GM08714 (cell line): Measurements from ENCODE around the gene MRC2.
"Not testable (repeated sequence)": the region's sequence is repeated elsewhere in the genome, so short reads cannot be mapped to it uniquely, and the experiment has no call there.

Experiments used
- H3K4me3 ChIP-seq: fragments of 200-500 bp; sonication (Bioruptor generic); 2 replicates; pipeline ENCODE4 v1.5.1; 2014; ENCODE audit warnings: mild to moderate bottlenecking, low read length, inconsistent platforms
- ZNF274 ChIP-seq: IDR thresholded peaks from 2 replicates; pipeline ENCODE4 v1.6.1; 2012; ENCODE audit warnings: mild to moderate bottlenecking, low read depth, low read length

MRC2 gene

GRCh38 chr17:62679866-62680377 lies 52.5 kb downstream of the MRC2 start:
- TF ChIP-seq ZNF274, result no peak
- no peak overlapping the region for H3K4me3 ChIP-seq

GRCh38 chr17:62680541-62681052 lies 53.1 kb downstream of the MRC2 start:
- no peak overlapping the region for H3K4me3 ChIP-seq

GRCh38 chr17:62681061-62681938 lies 53.8 kb downstream of the MRC2 start:
- H3K4me3 ChIP-seq, result no peak overlapping the region
- no peak for TF ChIP-seq ZNF274

More at GRCh38 chr17:62680541-62681052, 53.1 kb downstream of the MRC2 start:
- no peak for TF ChIP-seq ZNF274

- no peak for TF ChIP-seq ZNF274
Observed at GRCh38 chr17:62681939-62682381, 54.5 kb downstream of the MRC2 start.

GRCh38 chr17:62684179-62684578 lies 56.7 kb downstream of the MRC2 start:
- TF ChIP-seq ZNF274, result no peak
- H3K4me3 ChIP-seq, result no peak overlapping the region

More at GRCh38 chr17:62681939-62682381, 54.5 kb downstream of the MRC2 start:
- H3K4me3 ChIP-seq, result no peak overlapping the region

GRCh38 chr17:62687997-62688396 lies 60.5 kb downstream of the MRC2 start:
- H3K4me3 ChIP-seq, result no peak overlapping the region
- no peak for TF ChIP-seq ZNF274

GRCh38 chr17:62688398-62689160 lies 61.1 kb downstream of the MRC2 start:
- H3K4me3 ChIP-seq, result no peak overlapping the region
- no peak for TF ChIP-seq ZNF274

- no peak overlapping the region for H3K4me3 ChIP-seq
- no peak for TF ChIP-seq ZNF274
Observed at GRCh38 chr17:62689441-62690167, 62.1 kb downstream of the MRC2 start.

GRCh38 chr17:62690168-62690897 lies 62.9 kb downstream of the MRC2 start:
- no peak for TF ChIP-seq ZNF274
- no peak overlapping the region for H3K4me3 ChIP-seq

- H3K4me3 ChIP-seq, result not testable (repeated sequence)
Observed at GRCh38 chr17:62691589-62691915, 64.1 kb downstream of the MRC2 start.

GRCh38 chr17:62692159-62692651 lies 64.7 kb downstream of the MRC2 start:
- TF ChIP-seq ZNF274, result no peak

GRCh38 chr17:62692721-62693431 lies 65.4 kb downstream of the MRC2 start:
- TF ChIP-seq ZNF274, result no peak
- no peak overlapping the region for H3K4me3 ChIP-seq

More at GRCh38 chr17:62692159-62692651, 64.7 kb downstream of the MRC2 start:
- H3K4me3 ChIP-seq, result no peak overlapping the region
